Lower leg skin (tissue), 3 donors: ENCODE results near the gene GINS2.

Source experiments
- CTCF ChIP-seq, 3 donors: fragments of 450-650 bp; IDR thresholded peaks; one replicate each; pipeline ENCODE4 v1.5.1; 2016; ENCODE audit warnings: antibody characterized with exemption in 3 of 3, mild to moderate bottlenecking in 3 of 3, moderate library complexity in 2 of 3
- POLR2A ChIP-seq, 2 donors: fragments of 450-650 bp; IDR thresholded peaks; one replicate each; pipeline ENCODE4 v1.6.1; 2016 to 2017; ENCODE audit warnings: antibody characterized with exemption in 2 of 2, mild to moderate bottlenecking in 1 of 2, moderate library complexity in 1 of 2

GRCh38 chr16:85628645-85629044, 60.1 kb downstream of the GINS2 start:
- TF ChIP-seq CTCF (IDR thresholded peaks at IDR 0.05) (no peak), POLR2A (IDR thresholded peaks at IDR 0.05) (no peak)
